ENCODE measurements around the gene SLC1A3.

- TF ChIP-seq YY1 (IDR thresholded peaks at IDR 0.05; ENCODE audit: insufficient read depth, insufficient read length) (no peak), ZNF274 (IDR thresholded peaks at IDR 0.05; ENCODE audit: low read depth, low read length) (no peak), SUZ12 (IDR thresholded peaks at IDR 0.05; ENCODE audit: extremely low read depth, insufficient read depth, insufficient read length) (no peak)
Observed at GRCh38 chr5:36613771-36614656, 7.6 kb downstream of the SLC1A3 start.
